Measurements from ENCODE around the gene SORD.
"Not testable (repeated sequence)": the region's sequence is repeated elsewhere in the genome, so short reads cannot be mapped to it uniquely, and the experiment has no call there.

DNA sequence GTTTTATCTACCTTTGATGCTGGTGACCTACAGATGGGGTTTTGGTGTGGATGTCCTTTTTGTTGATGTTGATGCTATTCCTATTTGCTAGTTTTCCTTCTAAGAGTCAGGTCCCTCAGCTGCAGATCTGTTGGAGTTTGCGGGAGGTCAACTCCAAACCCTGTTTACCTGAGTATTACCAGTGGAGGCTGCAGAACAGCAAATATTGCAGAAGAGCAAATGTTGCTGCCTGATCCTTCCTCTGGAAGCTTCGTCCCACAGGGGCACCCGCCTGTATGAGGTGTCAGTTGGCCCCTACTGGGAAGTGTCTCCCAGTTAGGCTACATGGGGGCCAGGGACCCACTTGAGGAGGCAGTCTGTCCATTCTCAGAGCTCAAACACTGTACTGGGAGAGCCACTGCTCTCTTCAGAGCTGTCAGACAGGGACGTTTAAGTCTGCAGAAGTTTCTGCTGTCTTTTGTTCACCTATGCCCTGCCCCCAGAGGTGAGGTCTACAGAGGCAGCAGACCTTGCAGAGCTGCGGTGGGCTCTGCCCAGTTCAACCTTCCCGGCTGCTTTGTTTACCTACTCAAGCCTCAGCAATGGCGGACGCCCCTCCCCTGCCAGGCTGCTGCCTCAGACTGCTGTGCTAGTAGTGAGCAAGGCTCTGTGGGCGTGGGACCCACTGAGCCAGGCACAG, 2.6 kb upstream of the SORD start:
- TF ChIP-seq EP300, POLR2A (IDR thresholded peaks at IDR 0.05): not testable (repeated sequence)
- TF ChIP-seq, protein P1, sequence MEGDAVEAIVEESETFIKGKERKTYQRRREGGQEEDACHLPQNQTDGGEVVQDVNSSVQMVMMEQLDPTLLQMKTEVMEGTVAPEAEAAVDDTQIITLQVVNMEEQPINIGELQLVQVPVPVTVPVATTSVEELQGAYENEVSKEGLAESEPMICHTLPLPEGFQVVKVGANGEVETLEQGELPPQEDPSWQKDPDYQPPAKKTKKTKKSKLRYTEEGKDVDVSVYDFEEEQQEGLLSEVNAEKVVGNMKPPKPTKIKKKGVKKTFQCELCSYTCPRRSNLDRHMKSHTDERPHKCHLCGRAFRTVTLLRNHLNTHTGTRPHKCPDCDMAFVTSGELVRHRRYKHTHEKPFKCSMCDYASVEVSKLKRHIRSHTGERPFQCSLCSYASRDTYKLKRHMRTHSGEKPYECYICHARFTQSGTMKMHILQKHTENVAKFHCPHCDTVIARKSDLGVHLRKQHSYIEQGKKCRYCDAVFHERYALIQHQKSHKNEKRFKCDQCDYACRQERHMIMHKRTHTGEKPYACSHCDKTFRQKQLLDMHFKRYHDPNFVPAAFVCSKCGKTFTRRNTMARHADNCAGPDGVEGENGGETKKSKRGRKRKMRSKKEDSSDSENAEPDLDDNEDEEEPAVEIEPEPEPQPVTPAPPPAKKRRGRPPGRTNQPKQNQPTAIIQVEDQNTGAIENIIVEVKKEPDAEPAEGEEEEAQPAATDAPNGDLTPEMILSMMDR (IDR thresholded peaks at IDR 0.05): not testable (repeated sequence)
